HL-60 (cell line): ENCODE results near the gene KCNH8.

Experiments
- GABPA ChIP-seq: IDR thresholded peaks from 2 replicates; pipeline ENCODE4 v1.6.1; 2012; ENCODE audit warnings: low read depth
- TF ChIP-seq, protein P1 (sequence below): IDR thresholded peaks from one replicate; pipeline ENCODE4 v1.5.1; 2011; ENCODE audit warnings: low read length, control low read depth, inconsistent platforms; ENCODE audit not compliant: insufficient read depth

DNA sequence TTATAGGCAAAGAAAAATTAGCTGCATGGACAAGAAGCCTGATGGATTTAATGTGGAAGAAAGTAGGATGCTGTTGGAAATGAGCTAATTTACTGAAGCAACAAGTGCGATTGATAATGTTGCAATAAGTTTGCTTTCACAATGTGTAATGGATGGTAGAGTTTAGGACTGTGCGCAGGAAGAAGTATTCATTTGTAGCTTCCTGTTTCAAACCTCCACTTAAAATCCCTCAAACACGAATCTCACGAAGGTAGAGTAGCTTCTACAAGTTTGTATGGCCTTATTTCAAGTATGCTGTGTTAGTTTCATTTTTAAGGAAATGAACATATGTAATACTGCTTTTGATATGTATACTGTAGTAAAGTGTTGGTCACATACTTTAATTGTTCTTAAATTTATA lies 42.3 kb downstream of the KCNH8 start:
- TF ChIP-seq, protein P1, sequence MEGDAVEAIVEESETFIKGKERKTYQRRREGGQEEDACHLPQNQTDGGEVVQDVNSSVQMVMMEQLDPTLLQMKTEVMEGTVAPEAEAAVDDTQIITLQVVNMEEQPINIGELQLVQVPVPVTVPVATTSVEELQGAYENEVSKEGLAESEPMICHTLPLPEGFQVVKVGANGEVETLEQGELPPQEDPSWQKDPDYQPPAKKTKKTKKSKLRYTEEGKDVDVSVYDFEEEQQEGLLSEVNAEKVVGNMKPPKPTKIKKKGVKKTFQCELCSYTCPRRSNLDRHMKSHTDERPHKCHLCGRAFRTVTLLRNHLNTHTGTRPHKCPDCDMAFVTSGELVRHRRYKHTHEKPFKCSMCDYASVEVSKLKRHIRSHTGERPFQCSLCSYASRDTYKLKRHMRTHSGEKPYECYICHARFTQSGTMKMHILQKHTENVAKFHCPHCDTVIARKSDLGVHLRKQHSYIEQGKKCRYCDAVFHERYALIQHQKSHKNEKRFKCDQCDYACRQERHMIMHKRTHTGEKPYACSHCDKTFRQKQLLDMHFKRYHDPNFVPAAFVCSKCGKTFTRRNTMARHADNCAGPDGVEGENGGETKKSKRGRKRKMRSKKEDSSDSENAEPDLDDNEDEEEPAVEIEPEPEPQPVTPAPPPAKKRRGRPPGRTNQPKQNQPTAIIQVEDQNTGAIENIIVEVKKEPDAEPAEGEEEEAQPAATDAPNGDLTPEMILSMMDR, result no peak
- no peak for TF ChIP-seq GABPA
